Ishikawa (cell line): ENCODE data around the gene ULK4.

Experiments used
- CREB1 ChIP-seq: IDR thresholded peaks from 2 replicates; pipeline ENCODE4 v1.6.1; 2012; ENCODE audit warnings: low read depth
- EP300 ChIP-seq: IDR thresholded peaks from 2 replicates; pipeline ENCODE4 v1.6.1; 2012; ENCODE audit warnings: borderline replicate concordance
- RAD21 ChIP-seq: IDR thresholded peaks from 2 replicates; pipeline ENCODE4 v1.6.1; 2012; ENCODE audit warnings: low read depth
- TAF1 ChIP-seq: IDR thresholded peaks from 2 replicates; pipeline ENCODE4 v1.6.1; 2012; ENCODE audit warnings: low read depth, mild to moderate bottlenecking
- TCF12 ChIP-seq: IDR thresholded peaks from 2 replicates; pipeline ENCODE4 v1.6.1; 2012; ENCODE audit warnings: low read depth
- TF ChIP-seq, protein P1 (sequence below): IDR thresholded peaks from 2 replicates; pipeline ENCODE4 v1.6.1; 2012; ENCODE audit warnings: low read depth, mild to moderate bottlenecking

DNA sequence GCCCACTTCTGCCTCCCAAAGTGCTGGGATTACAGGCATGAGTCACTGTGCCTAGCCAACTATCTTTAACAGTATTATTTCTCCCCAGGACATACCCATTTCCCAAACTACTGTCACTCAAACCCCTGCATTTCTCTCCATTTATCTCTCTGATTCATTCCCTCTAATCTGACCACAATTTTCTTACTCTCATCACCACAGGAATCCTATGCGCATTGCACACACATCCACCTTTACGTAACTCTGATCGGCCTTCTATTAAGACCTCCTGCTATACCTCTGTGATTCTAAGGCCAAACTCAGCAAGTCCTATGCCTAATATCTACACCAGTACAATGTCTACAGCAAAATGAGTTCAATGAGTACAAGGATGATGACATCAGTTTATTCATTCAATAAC lies 235.0 kb downstream of the ULK4 start:
- TF ChIP-seq RAD21 (no peak), TAF1 (no peak), TCF12 (no peak), CREB1 (no peak), EP300 (no peak)
- TF ChIP-seq, protein P1, sequence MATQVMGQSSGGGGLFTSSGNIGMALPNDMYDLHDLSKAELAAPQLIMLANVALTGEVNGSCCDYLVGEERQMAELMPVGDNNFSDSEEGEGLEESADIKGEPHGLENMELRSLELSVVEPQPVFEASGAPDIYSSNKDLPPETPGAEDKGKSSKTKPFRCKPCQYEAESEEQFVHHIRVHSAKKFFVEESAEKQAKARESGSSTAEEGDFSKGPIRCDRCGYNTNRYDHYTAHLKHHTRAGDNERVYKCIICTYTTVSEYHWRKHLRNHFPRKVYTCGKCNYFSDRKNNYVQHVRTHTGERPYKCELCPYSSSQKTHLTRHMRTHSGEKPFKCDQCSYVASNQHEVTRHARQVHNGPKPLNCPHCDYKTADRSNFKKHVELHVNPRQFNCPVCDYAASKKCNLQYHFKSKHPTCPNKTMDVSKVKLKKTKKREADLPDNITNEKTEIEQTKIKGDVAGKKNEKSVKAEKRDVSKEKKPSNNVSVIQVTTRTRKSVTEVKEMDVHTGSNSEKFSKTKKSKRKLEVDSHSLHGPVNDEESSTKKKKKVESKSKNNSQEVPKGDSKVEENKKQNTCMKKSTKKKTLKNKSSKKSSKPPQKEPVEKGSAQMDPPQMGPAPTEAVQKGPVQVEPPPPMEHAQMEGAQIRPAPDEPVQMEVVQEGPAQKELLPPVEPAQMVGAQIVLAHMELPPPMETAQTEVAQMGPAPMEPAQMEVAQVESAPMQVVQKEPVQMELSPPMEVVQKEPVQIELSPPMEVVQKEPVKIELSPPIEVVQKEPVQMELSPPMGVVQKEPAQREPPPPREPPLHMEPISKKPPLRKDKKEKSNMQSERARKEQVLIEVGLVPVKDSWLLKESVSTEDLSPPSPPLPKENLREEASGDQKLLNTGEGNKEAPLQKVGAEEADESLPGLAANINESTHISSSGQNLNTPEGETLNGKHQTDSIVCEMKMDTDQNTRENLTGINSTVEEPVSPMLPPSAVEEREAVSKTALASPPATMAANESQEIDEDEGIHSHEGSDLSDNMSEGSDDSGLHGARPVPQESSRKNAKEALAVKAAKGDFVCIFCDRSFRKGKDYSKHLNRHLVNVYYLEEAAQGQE, result no peak
